Calu3 (cell line): ENCODE data around the gene LYRM9. TPM values are rescaled to one million over a fixed set of nuclear protein-coding genes. Genes with fewer than 3 reads are reported as not detected.

Experiments used
- BruUV-seq: library from RNA; stranded (reverse); fragments of 400-500 nt; replicated peaks from 2 replicates; lab custom pipeline; 2021; lab: Mats Ljungman, UMichigan
- CTCF ChIA-PET: fragments of 300-600 bp; sonication (Branson Sonifier 250); formaldehyde crosslinking; loops from one replicate; lab custom pipeline; 2022; ENCODE audit warnings: antibody characterized with exemption; lab: Charles Lee
- DNase-seq: peaks from one replicate; pipeline ENCODE4 v3.0.0; 2022
- H3K27ac Mint-ChIP-seq: one replicate; pipeline ENCODE4 v1.8.0; 2022; ENCODE audit warnings: mixed read lengths; ENCODE audit not compliant: unreplicated experiment
- H3K27me3 Mint-ChIP-seq: one replicate; pipeline ENCODE4 v1.8.0; 2022; ENCODE audit warnings: mixed read lengths; ENCODE audit not compliant: unreplicated experiment
- H3K36me3 Mint-ChIP-seq: one replicate; pipeline ENCODE4 v1.8.0; 2022; ENCODE audit warnings: mild to moderate bottlenecking, moderate library complexity, mixed read lengths; ENCODE audit not compliant: insufficient read depth, unreplicated experiment
- H3K4me1 Mint-ChIP-seq: one replicate; pipeline ENCODE4 v1.8.0; 2022; ENCODE audit warnings: mild to moderate bottlenecking, low read depth, mixed read lengths; ENCODE audit not compliant: unreplicated experiment
- H3K4me3 Mint-ChIP-seq: one replicate; pipeline ENCODE4 v1.8.0; 2022; ENCODE audit warnings: mild to moderate bottlenecking, low read depth, moderate library complexity, mixed read lengths; ENCODE audit not compliant: unreplicated experiment
- H3K9me3 Mint-ChIP-seq: one replicate; pipeline ENCODE4 v1.8.0; 2022; ENCODE audit warnings: low read depth, mixed read lengths; ENCODE audit not compliant: unreplicated experiment
- CTCF ChIP-seq: fragments of 200-600 bp; IDR thresholded peaks from one replicate; pipeline ENCODE4 v1.8.0; 2022; ENCODE audit warnings: antibody characterized with exemption; ENCODE audit not compliant: unreplicated experiment
- intact Hi-C: fragments of 100-400 bp; cut with micrococcal nuclease; formaldehyde crosslinking; loops from one replicate; pipeline ENCODE4 v1.10.0; 2022; ENCODE audit not compliant: unreplicated experiment
- total RNA-seq: library from RNA; stranded (reverse); gene quantifications from 2 replicates; pipeline ENCODE4 v1.2.3, GENCODE V29; 2022

LYRM9 gene
- total RNA-seq, 1 experiment from 2014 or later = 1.7 TPM

DNA sequence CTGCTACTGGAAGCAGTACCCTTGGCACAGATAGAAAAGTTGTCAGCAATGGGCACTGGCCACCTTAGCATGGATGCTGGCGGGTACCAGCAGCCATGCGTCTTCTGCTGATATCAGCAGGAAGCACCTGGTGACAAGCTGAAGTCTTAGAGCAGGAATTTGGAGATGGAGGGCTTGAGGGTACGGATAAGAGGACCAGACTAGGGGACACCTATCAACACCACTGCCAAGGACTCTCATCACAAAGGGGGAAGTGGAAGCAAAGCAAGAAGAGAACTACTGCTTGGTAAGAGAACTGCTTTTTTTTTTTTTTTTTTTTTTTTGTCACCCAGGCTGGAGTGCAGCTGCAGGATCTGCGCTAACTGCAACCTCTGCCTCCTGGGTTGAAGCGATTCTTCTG, 35.4 kb upstream of the LYRM9 start:
- Mint-ChIP-seq H3K27ac (no peak overlapping the region), H3K27me3 (peaks cover 24% of the 10 kb centered on the region), H3K9me3 (no peaks in the 10 kb centered on the region), H3K4me1 (no peaks in the 10 kb centered on the region), H3K4me3 (no peak overlapping the region), H3K36me3 (no peaks in the 10 kb centered on the region)
- no TSS peak for BruUV-seq
- intact Hi-C loops = no loop called here
- no peak for TF ChIP-seq CTCF
- DNase-seq = no peak
- CTCF ChIA-PET = interaction anchor here (0.6 kb wide), 1 partner anchor 1550 kb away, joined by 5 read pairs; no protein-coding TSS in a partner anchor

DNA sequence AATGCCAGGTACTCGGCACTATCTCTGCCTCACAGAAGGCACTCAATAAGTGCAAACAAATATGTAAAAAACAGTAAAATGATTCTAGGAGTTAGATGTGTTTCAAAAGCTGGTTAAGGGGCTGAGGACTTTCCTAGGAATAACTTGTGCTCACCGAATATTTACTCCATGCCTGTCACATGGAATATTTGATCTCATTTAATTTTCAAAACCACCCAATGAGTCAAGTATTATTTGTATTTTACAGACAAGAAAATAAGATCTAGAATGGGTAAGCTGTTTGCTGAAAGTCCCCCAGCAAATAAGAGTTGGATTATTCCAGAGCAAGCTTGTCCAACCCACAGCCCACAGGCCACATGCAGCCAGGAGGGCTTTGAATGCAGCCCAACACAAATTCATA, 34.6 kb upstream of the LYRM9 start:
- no peak for TF ChIP-seq CTCF
- H3K27ac Mint-ChIP-seq = no peak overlapping the region
- no peak for DNase-seq
- H3K27me3 Mint-ChIP-seq = peaks cover 21% of the 10 kb centered on the region
- no peaks in the 10 kb centered on the region for H3K36me3 Mint-ChIP-seq
- CTCF ChIA-PET = no interaction called here
- no peaks in the 10 kb centered on the region for H3K4me1 Mint-ChIP-seq
- no peak overlapping the region for H3K4me3 Mint-ChIP-seq
- no peaks in the 10 kb centered on the region for H3K9me3 Mint-ChIP-seq
- no TSS peak for BruUV-seq
- intact Hi-C loops = no loop called here

GRCh38 chr17:27921599-27921998, 28.4 kb upstream of the LYRM9 start:
- H3K27me3 Mint-ChIP-seq = peaks cover 14% of the 10 kb centered on the region
- intact Hi-C loops = no loop called here
- CTCF ChIA-PET = no interaction called here

DNA sequence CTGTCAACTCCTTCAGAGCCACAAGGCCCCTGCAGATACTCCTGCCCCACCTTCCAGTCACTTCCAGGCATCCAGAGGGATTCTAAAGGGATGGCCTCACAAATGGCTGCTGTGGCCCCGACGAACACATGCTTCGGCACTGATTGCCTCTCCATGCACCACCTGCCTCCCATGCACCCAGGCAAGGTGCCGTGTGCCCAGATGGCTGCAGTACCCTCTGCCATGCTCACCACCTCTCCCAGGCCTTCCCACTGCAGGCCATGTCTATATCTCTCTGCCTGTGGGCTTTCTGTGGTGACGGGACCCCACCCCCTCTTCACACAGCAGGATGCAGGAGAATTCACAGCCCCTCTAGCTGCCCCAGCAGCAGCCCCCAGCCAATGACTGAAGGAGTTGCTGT, 27.9 kb upstream of the LYRM9 start:
- DNase-seq = no peak
- no peaks in the 10 kb centered on the region for H3K9me3 Mint-ChIP-seq
- H3K36me3 Mint-ChIP-seq = no peaks in the 10 kb centered on the region
- no peak for TF ChIP-seq CTCF
- no peaks in the 10 kb centered on the region for H3K4me1 Mint-ChIP-seq
- peaks cover 14% of the 10 kb centered on the region for H3K27me3 Mint-ChIP-seq
- intact Hi-C loops = no loop called here
- CTCF ChIA-PET = no interaction called here
- H3K4me3 Mint-ChIP-seq = no peak overlapping the region
- BruUV-seq = no TSS peak
- no peak overlapping the region for H3K27ac Mint-ChIP-seq

More at GRCh38 chr17:27921599-27921998, 28.4 kb upstream of the LYRM9 start:
- Mint-ChIP-seq H3K4me3 (no peak overlapping the region), H3K9me3 (no peaks in the 10 kb centered on the region), H3K36me3 (no peaks in the 10 kb centered on the region), H3K4me1 (no peaks in the 10 kb centered on the region), H3K27ac (no peak overlapping the region)
- no peak for DNase-seq
- BruUV-seq = no TSS peak
- TF ChIP-seq CTCF = no peak
